ENCODE data around the gene ANKRD33B. TPM values are rescaled to one million over a fixed set of nuclear protein-coding genes. Genes with fewer than 3 reads are reported as not detected.
"Not testable (repeated sequence)": the region's sequence is repeated elsewhere in the genome, so short reads cannot be mapped to it uniquely, and the experiment has no call there.

ANKRD33B gene
- total RNA-seq, 1 experiment from 2014 or later: 1.2 TPM

GRCh38 chr5:10593531-10594181, 29.8 kb downstream of the ANKRD33B start:
- no peak for DNase-seq (ENCODE audit: low spot score)

GRCh38 chr5:10594591-10595210, 30.8 kb downstream of the ANKRD33B start:
- DNase-seq (ENCODE audit: low spot score): peak; percentile 37

GRCh38 chr5:10595293-10595671, 31.4 kb downstream of the ANKRD33B start:
- DNase-seq (ENCODE audit: low spot score): peak; percentile 51

- peak; percentile 91 for DNase-seq (ENCODE audit: low spot score)
Observed at GRCh38 chr5:10595672-10596309, 31.9 kb downstream of the ANKRD33B start.

GRCh38 chr5:10596310-10596703, 32.4 kb downstream of the ANKRD33B start:
- DNase-seq (ENCODE audit: low spot score): no peak

DNA sequence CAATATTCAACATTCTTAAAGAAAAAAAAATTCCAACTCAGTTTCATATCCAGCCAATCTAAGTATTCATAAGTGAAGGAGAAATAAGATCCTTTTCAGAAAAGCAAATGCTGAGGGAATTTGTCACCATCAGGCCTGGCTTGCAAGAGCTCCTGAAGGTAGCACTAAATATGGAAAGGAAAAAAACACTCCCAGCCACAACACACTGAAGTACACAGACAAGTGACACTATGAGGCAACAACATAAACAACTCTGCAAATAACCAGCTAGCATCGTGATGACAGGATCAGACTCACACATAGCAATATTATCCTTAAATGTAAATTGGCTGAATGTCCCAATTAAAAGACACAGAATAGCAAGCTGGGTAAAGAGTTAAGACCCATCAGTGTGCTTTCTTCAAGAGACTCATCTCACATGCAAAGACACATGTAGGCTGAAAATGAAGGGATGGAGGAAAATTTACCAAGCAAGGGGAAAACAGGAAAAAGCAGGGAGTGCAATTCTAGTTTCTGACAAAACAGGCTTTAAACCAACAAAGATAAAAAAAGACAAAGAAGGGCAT, 33.1 kb downstream of the ANKRD33B start:
- DNase-seq (ENCODE audit: low spot score): no peak

DNA sequence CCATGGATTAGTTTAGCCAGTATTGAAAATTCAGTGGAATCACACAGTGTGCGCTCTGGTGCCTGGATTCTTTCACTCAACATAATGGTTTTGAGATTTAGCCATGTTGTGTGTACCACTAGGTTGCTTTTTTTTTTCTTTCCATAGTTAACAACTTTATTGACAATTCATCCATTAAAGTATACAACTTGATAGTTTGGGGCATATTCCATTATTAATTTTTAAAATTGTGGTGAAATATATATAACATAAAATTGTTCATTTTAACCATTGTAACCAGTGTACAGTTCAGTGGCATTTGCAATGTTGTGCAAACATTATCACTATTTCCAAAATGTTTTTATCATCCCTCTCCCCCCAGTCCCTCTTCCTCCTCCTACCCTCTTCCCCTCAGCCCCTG, 35.2 kb downstream of the ANKRD33B start:
- DNase-seq (ENCODE audit: low spot score): no peak

GRCh38 chr5:10599862-10600284, 36.0 kb downstream of the ANKRD33B start:
- DNase-seq (ENCODE audit: low spot score): peak; percentile 77

GRCh38 chr5:10600626-10601245, 36.9 kb downstream of the ANKRD33B start:
- DNase-seq (ENCODE audit: low spot score): no peak

GRCh38 chr5:10601246-10602030, 37.6 kb downstream of the ANKRD33B start:
- peak; percentile 54 for DNase-seq (ENCODE audit: low spot score)

GRCh38 chr5:10602031-10602806, 38.3 kb downstream of the ANKRD33B start:
- no peak for DNase-seq (ENCODE audit: low spot score)

DNA sequence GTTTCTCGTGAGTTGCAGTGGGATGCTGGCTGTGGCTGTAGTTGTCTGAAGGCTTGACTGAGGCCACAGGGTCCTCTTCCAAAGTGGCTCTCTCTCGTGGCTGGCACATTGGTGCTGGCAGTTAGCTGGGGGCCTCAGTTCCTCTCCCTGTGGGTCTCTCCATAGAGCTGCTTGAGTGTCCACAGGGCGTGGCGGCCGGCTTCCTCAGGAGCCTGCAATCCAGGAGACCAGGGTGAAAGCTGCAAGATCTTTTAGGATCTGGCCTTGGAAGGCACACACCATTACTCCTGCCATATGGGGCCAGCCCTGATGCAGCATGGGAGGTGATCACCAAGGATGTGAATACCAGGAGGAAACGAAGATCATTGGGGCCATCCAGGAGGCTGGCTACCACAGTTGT, 41.1 kb downstream of the ANKRD33B start:
- DNase-seq (ENCODE audit: low spot score): no peak

DNA sequence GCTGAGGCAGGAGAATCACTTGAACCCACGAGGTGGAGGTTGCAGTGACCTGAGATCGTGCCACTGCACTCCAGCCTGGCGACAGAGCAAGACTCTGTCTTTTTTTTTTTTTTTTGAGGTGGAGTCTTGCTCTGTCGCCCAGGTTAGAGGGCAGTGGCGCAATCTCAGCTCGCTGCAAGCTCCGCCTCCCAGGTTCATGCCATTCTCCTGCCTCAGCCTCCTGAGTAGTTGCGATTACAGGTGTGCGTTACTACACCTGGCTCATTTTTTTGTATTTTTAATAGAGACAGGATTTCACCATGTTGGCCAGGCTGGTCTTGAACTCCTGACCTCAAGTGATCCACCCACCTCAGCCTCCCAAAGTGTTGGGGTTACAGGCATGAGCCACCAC, 42.8 kb downstream of the ANKRD33B start:
- not testable (repeated sequence) for DNase-seq (ENCODE audit: low spot score)

GRCh38 chr5:10607023-10607665, 43.3 kb downstream of the ANKRD33B start:
- DNase-seq (ENCODE audit: low spot score): no peak

- DNase-seq (ENCODE audit: low spot score): peak; percentile 33
Observed at GRCh38 chr5:10607666-10608073, 43.8 kb downstream of the ANKRD33B start.

DNA sequence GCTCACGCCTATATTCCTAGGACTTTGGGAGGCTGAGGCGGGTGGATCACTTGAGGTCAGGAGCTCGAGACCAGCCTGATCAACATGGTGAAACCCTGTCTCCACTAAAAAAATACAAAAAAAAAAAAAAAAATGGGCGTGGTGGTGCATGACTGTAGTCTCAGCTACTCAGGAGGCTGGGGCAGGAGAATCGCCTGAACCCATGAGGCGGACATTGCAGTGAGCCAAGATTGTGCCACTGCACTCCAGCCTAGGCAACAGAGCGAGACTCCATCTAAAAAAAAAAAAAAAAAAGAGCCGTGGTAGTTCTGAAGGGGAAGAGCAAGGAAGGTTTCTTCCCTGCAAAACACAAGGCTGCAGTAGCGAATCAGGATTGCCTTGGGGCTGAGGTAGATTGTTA, 44.2 kb downstream of the ANKRD33B start:
- not testable (repeated sequence) for DNase-seq (ENCODE audit: low spot score)

- no peak for DNase-seq (ENCODE audit: low spot score)
Observed at GRCh38 chr5:10610058-10610457, 46.2 kb downstream of the ANKRD33B start.

- no peak for DNase-seq (ENCODE audit: low spot score)
Observed at GRCh38 chr5:10611290-10611689, 47.4 kb downstream of the ANKRD33B start.

GRCh38 chr5:10612251-10612650, 48.4 kb downstream of the ANKRD33B start:
- DNase-seq (ENCODE audit: low spot score): no peak

DNA sequence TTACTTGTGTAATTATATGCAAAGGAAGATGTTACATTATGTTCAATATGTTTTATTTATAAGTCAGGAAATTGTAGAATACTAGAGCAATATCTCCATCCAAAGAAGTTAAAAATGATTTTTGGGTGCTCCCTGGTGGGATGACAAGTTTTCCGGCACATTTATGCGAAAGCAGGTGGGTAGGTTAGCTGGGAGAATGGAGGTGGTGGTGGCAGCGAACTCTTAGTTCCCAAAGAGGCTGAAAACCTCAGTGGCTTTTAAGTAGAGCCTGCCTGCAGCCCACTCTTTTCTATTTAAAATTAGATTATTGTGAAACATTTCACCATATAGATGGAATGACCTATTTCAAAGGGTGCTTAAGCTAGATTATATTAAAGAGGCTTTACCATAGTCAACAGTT, 51.8 kb downstream of the ANKRD33B start:
- DNase-seq (ENCODE audit: low spot score): no peak

Measured in A172 (cell line).